Coronary artery (tissue), 2 donors: ENCODE data around the gene MITF.
"Not testable (repeated sequence)": the region's sequence is repeated elsewhere in the genome, so short reads cannot be mapped to it uniquely, and the experiment has no call there.

Experiments
- DNase-seq: peaks from one replicate; pipeline ENCODE4 v3.0.0-alpha.2; 2017; ENCODE audit warnings: low spot score
- H3K27ac ChIP-seq, 2 donors: fragments of 200-600 bp; sonication (generic); one replicate each; pipeline ENCODE4 v1.5.1; 2016 to 2019
- H3K4me3 ChIP-seq: fragments of 200-600 bp; sonication (generic); 2 replicates; pipeline ENCODE4 v1.5.1; 2016; ENCODE audit warnings: mild to moderate bottlenecking, moderate library complexity
- TF ChIP-seq, protein P1 (sequence below): fragments of 200-600 bp; sonication (generic); IDR thresholded peaks from one replicate; pipeline ENCODE4 v1.5.1; 2019; ENCODE audit warnings: antibody characterized with exemption

Gene MITF

GRCh38 chr3:69906351-69906966 is 167.2 kb downstream of the MITF start:
- TF ChIP-seq, protein P1, sequence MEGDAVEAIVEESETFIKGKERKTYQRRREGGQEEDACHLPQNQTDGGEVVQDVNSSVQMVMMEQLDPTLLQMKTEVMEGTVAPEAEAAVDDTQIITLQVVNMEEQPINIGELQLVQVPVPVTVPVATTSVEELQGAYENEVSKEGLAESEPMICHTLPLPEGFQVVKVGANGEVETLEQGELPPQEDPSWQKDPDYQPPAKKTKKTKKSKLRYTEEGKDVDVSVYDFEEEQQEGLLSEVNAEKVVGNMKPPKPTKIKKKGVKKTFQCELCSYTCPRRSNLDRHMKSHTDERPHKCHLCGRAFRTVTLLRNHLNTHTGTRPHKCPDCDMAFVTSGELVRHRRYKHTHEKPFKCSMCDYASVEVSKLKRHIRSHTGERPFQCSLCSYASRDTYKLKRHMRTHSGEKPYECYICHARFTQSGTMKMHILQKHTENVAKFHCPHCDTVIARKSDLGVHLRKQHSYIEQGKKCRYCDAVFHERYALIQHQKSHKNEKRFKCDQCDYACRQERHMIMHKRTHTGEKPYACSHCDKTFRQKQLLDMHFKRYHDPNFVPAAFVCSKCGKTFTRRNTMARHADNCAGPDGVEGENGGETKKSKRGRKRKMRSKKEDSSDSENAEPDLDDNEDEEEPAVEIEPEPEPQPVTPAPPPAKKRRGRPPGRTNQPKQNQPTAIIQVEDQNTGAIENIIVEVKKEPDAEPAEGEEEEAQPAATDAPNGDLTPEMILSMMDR = no peak
- no peak overlapping the region for H3K4me3 ChIP-seq
- no peak overlapping the region for H3K27ac ChIP-seq
- no peak for DNase-seq

- no peak overlapping the region for H3K27ac ChIP-seq
- no peak overlapping the region for H3K4me3 ChIP-seq
- no peak for DNase-seq
- TF ChIP-seq, protein P1 = no peak
Observed at GRCh38 chr3:69907554-69907953, 168.3 kb downstream of the MITF start.

DNA sequence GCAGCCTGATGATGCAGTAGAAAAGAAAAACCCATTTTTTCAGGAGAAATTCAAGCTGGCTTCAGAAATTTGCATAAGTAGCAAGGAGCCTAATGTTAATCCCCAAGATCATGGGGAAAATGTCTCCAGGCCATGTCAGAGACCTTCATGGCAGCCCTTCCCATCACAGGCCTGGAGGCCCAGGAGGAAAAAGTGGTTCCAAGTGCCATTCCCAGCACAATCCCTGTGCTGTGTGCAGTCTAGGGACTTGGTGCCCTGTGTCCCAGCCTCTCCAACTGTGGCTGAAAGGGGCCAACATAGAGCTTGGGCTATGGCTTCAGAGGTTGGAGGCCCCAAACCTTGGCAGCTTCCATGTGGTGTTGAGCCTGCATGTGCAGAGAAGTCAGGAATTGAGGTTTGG is 170.6 kb downstream of the MITF start:
- not testable (repeated sequence) for DNase-seq, H3K27ac ChIP-seq

GRCh38 chr3:69913422-69913821 is 174.2 kb downstream of the MITF start:
- H3K4me3 ChIP-seq = no peak overlapping the region
- DNase-seq = no peak
- no peak overlapping the region for H3K27ac ChIP-seq
- TF ChIP-seq, protein P1 = no peak

More for the DNA sequence above, 170.6 kb downstream of the MITF start:
- not testable (repeated sequence) for H3K4me3 ChIP-seq

- DNase-seq = no peak
- TF ChIP-seq, protein P1 = no peak
- H3K4me3 ChIP-seq = no peak overlapping the region
- H3K27ac ChIP-seq = no peak overlapping the region
Observed at GRCh38 chr3:69914395-69914794, 175.1 kb downstream of the MITF start.

DNA sequence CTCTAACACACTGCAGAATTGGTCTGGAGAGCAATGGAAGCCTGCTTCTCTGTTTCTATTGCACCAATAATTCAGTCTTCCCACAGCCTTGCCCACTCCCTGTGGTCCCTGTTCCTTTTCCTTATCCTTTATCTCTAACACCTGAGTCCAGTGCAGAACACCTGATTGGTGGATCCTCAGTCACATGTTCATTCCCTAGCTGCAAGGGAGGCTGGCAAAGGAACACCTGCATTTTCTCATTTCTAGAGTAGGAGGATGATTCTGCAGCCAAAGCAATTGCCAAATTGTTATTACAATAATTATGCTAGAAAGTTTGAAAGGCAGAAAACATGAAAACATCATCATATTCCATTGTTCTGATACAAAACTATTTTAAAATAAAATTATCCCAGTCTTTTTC is 176.5 kb downstream of the MITF start:
- no peak for DNase-seq
- Histone ChIP-seq H3K27ac (no peak overlapping the region), H3K4me3 (no peak overlapping the region)
- TF ChIP-seq, protein P1 = no peak

DNA sequence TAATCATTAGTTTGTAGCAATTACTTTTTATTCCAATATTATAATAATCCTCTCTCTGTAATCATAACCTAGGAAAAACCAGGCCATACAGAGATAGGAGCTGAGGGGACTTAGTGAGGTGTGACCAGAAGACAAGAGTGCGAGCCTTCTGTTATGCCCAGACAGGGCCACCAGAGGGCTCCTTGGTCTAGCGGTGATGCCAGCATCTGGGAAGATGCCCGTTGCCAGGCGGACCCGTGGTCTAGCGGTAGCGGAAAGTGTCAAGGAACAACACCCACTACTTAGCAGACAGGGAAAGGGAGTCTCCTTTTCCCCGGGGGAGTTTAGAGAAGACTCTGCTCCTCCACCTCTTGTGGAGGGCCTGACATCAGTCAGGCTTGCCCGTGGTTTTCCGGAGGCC is 180.7 kb downstream of the MITF start:
- not testable (repeated sequence) for H3K4me3 ChIP-seq, H3K27ac ChIP-seq, DNase-seq

DNA sequence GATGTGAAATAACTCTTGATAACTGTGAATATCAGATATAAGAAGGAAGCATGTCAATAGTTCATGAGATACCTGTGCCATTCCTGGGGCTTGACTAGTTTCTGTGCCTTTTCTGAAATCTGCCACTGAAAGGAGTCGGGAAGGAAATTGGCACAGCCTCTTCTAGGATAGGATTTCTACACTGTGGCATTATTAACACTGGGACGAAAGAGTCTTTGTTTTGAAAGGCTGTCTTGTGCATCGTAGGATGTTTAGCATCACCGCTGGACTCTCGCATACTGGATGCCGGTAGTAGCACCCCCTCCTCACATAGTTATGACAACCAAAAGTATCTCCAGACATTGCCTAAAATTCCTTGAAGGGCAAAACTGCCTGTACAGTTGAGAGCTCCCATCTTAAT is 182.4 kb downstream of the MITF start:
- TF ChIP-seq, protein P1 = no peak
- Histone ChIP-seq H3K4me3 (no peak overlapping the region), H3K27ac (no peak overlapping the region)
- DNase-seq = no peak
